Astrocyte (in vitro differentiated cells and primary cell): ENCODE results near the gene CACNA1B. TPM values are rescaled to one million over a fixed set of nuclear protein-coding genes. Genes with fewer than 3 reads are reported as not detected.

ENCODE experiments used
- DNase-seq: peaks from one replicate; pipeline ENCODE4 v3.0.0-alpha.2; 2010; ENCODE audit warnings: low read depth
- FAIRE-seq: peaks from 2 replicates; lab custom pipeline; 2011; peaks lifted over from hg19 to GRCh38; lab: Jason Lieb, UNC
- H2AFZ ChIP-seq: 2 replicates; pipeline ENCODE4 v1.6.0; 2012; ENCODE audit warnings: low read depth, low read length, inconsistent platforms
- H3K27ac ChIP-seq: 2 replicates; pipeline ENCODE4 v1.5.1; 2011; ENCODE audit warnings: low read depth, low read length, inconsistent platforms
- H3K27me3 ChIP-seq: 2 replicates; pipeline ENCODE4 v1.6.0; 2011; ENCODE audit warnings: low read length, inconsistent platforms; ENCODE audit not compliant: insufficient read depth
- H3K36me3 ChIP-seq: 2 replicates; pipeline ENCODE4 v1.5.1; 2011; ENCODE audit warnings: low read length, inconsistent platforms; ENCODE audit not compliant: insufficient read depth
- H3K4me1 ChIP-seq: 2 replicates; pipeline ENCODE4 v1.5.1; 2011; ENCODE audit warnings: low read length, inconsistent platforms; ENCODE audit not compliant: insufficient read depth
- H3K4me2 ChIP-seq: 2 replicates; pipeline ENCODE4 v1.6.0; 2012; ENCODE audit warnings: low read length, inconsistent platforms
- H3K4me3 ChIP-seq: 2 replicates; pipeline ENCODE4 v1.5.1; 2011; ENCODE audit warnings: low read depth, mild to moderate bottlenecking, low read length, inconsistent platforms; ENCODE audit not compliant: insufficient read depth
- H3K79me2 ChIP-seq: 2 replicates; pipeline ENCODE4 v1.6.0; 2012; ENCODE audit warnings: mild to moderate bottlenecking, low read length, inconsistent platforms; ENCODE audit not compliant: insufficient read depth
- H3K9ac ChIP-seq: 2 replicates; pipeline ENCODE4 v1.6.0; 2012; ENCODE audit warnings: mild to moderate bottlenecking, low read length, inconsistent platforms
- H3K9me3 ChIP-seq: 2 replicates; pipeline ENCODE4 v1.5.1; 2012; ENCODE audit warnings: low read depth, mild to moderate bottlenecking, low read length, inconsistent platforms; ENCODE audit not compliant: insufficient read depth
- H4K20me1 ChIP-seq: 2 replicates; pipeline ENCODE4 v1.6.0; 2012; ENCODE audit warnings: low read length, inconsistent platforms; ENCODE audit not compliant: insufficient read depth
- H3K27ac Mint-ChIP-seq: one replicate; pipeline ENCODE4 v1.8.0; 2021; ENCODE audit warnings: mild to moderate bottlenecking, mixed read lengths; ENCODE audit not compliant: unreplicated experiment
- H3K27me3 Mint-ChIP-seq: one replicate; pipeline ENCODE4 v1.8.0; 2021; ENCODE audit warnings: low read depth, mixed read lengths; ENCODE audit not compliant: unreplicated experiment
- H3K36me3 Mint-ChIP-seq: one replicate; pipeline ENCODE4 v1.8.0; 2021; ENCODE audit warnings: low read depth, mixed read lengths; ENCODE audit not compliant: unreplicated experiment
- H3K4me1 Mint-ChIP-seq: one replicate; pipeline ENCODE4 v1.8.0; 2021; ENCODE audit warnings: low read depth, mixed read lengths; ENCODE audit not compliant: unreplicated experiment
- H3K4me3 Mint-ChIP-seq: one replicate; pipeline ENCODE4 v1.8.0; 2021; ENCODE audit warnings: mild to moderate bottlenecking, moderate library complexity, mixed read lengths; ENCODE audit not compliant: unreplicated experiment
- H3K9me3 Mint-ChIP-seq: one replicate; pipeline ENCODE4 v1.8.0; 2021; ENCODE audit warnings: mild to moderate bottlenecking, mixed read lengths; ENCODE audit not compliant: unreplicated experiment
- EZH2 ChIP-seq: IDR thresholded peaks from 2 replicates; pipeline ENCODE4 v1.6.1; 2012; ENCODE audit warnings: mild to moderate bottlenecking, low read length, inconsistent platforms; ENCODE audit not compliant: insufficient read depth
- total RNA-seq: library from RNA; stranded (reverse); gene quantifications from 2 replicates; pipeline ENCODE4 v1.2.1, GENCODE V29; 2021
- TF ChIP-seq, protein P1 (sequence below): IDR thresholded peaks from 2 replicates; pipeline ENCODE4 v1.5.1; 2011; ENCODE audit warnings: low read depth, mild to moderate bottlenecking, inconsistent platforms, low read length, moderate library complexity; ENCODE audit not compliant: insufficient read depth

CACNA1B gene
- total RNA-seq, 1 donor from 2014 or later, result 3.1 TPM

DNA sequence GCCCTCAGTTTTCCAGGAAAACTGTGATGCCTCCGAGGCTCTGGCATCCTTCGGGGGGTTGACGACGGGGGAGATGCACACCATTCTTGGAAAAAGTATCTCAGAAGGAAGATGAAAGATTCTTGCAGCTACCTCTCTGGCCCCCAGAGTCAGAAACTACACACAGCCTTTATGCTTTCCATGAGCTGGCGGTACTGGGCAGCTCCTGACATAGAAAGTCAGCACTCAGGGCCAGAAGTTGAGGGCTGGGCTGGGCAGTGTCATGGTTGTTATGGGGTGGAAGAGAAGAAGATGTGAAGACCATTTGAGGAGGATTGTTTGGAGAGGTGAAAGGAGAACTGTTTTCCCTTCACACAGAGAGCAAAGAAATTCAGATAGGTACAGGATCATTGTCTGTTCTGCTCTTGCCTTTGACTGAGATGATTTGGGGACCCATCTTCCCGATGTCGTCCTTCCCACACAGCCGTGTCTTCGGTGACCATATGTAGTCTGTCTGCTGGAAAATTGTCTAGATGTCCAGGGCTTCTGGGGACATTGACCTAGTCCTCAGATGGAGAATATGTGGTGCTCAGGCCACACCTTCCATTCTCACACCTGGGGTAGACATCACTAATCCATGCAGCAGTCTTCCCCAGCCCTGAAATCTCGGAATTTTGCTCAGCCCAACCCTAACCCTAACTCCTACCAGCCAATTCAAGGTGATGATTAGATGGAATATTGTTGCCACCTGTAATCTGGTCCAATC, 237.1 kb downstream of the CACNA1B start:
- Histone ChIP-seq H3K4me2 (no peak overlapping the region), H3K27ac (no peak overlapping the region), H3K27me3 (no peaks in the 10 kb centered on the region), H3K79me2 (no peaks in the 10 kb centered on the region), H3K4me1 (no peaks in the 10 kb centered on the region), H4K20me1 (no peaks in the 10 kb centered on the region), H3K9ac (no peak overlapping the region), H3K9me3 (peaks cover 5% of the 10 kb centered on the region), H2AFZ (no peak overlapping the region), H3K4me3 (no peak overlapping the region), H3K36me3 (no peaks in the 10 kb centered on the region)
- Mint-ChIP-seq H3K36me3 (peaks cover 4% of the 10 kb centered on the region), H3K27me3 (peaks cover 16% of the 10 kb centered on the region), H3K27ac (no peak overlapping the region), H3K4me3 (no peak overlapping the region), H3K9me3 (peaks cover 12% of the 10 kb centered on the region), H3K4me1 (no peaks in the 10 kb centered on the region)
- TF ChIP-seq, protein P1, sequence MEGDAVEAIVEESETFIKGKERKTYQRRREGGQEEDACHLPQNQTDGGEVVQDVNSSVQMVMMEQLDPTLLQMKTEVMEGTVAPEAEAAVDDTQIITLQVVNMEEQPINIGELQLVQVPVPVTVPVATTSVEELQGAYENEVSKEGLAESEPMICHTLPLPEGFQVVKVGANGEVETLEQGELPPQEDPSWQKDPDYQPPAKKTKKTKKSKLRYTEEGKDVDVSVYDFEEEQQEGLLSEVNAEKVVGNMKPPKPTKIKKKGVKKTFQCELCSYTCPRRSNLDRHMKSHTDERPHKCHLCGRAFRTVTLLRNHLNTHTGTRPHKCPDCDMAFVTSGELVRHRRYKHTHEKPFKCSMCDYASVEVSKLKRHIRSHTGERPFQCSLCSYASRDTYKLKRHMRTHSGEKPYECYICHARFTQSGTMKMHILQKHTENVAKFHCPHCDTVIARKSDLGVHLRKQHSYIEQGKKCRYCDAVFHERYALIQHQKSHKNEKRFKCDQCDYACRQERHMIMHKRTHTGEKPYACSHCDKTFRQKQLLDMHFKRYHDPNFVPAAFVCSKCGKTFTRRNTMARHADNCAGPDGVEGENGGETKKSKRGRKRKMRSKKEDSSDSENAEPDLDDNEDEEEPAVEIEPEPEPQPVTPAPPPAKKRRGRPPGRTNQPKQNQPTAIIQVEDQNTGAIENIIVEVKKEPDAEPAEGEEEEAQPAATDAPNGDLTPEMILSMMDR, result no peak
- no peak for TF ChIP-seq EZH2
- DNase-seq (no peak), FAIRE-seq (no peak)

DNA sequence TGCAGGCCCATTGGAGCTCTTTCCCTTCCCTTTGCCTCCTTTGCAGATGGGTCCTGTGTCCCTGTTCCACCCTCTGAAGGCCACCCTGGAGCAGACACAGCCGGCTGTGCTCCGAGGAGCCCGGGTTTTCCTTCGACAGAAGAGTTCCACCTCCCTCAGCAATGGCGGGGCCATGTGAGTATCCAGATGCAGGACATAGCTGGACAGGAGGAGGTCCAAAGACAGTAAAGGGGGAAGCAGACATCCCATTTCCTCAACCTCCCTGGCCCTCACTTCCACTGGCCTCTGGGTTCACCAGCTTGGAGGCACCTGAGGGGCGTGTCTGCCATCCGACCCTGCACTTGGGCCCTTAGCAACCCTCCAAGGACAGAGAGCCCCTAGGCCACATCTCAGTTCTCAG, 237.9 kb downstream of the CACNA1B start:
- Histone ChIP-seq H4K20me1 (no peaks in the 10 kb centered on the region), H3K9me3 (peaks cover 7% of the 10 kb centered on the region), H3K27ac (no peak overlapping the region), H3K9ac (no peak overlapping the region), H3K4me3 (no peak overlapping the region), H3K36me3 (no peaks in the 10 kb centered on the region), H3K4me1 (no peaks in the 10 kb centered on the region), H3K79me2 (no peaks in the 10 kb centered on the region), H2AFZ (no peak overlapping the region), H3K27me3 (no peaks in the 10 kb centered on the region), H3K4me2 (no peak overlapping the region)
- no peak for DNase-seq
- Mint-ChIP-seq H3K36me3 (peaks cover 4% of the 10 kb centered on the region), H3K4me3 (no peak overlapping the region), H3K27ac (no peak overlapping the region), H3K9me3 (peaks cover 12% of the 10 kb centered on the region), H3K27me3 (peaks cover 16% of the 10 kb centered on the region), H3K4me1 (no peaks in the 10 kb centered on the region)
- TF ChIP-seq, protein P1, result no peak
- no peak for TF ChIP-seq EZH2
- no peak for FAIRE-seq

DNA sequence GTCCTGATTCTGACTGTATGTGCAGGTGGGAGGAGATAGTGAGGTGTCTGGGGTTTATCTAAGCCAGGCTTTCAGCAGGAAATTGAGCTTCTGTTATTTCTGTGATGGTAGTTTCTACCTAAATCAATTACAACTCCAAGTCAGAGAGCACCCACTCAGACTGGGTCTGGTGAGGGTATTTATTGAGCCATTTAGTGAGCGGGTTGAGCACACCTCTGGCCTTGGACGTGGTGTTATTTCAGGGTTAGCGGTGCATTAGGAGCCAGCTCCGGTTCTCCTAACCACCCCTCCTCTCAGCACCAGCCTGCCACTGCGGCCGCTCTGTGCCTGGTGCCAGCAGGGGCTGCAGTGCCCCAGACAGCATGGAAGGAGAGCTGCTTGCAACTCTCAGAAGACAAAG, 238.9 kb downstream of the CACNA1B start:
- no peak for TF ChIP-seq EZH2
- TF ChIP-seq, protein P1, result no peak
- Mint-ChIP-seq H3K4me1 (no peaks in the 10 kb centered on the region), H3K36me3 (peaks cover 1% of the 10 kb centered on the region), H3K9me3 (peaks cover 12% of the 10 kb centered on the region), H3K4me3 (no peak overlapping the region), H3K27ac (no peak overlapping the region), H3K27me3 (peaks cover 16% of the 10 kb centered on the region)
- H3K9ac ChIP-seq, result no peak overlapping the region
- H3K4me3 ChIP-seq, result no peak overlapping the region
- H3K27me3 ChIP-seq, result no peaks in the 10 kb centered on the region
- no peak overlapping the region for H3K27ac ChIP-seq
- DNase-seq (no peak), FAIRE-seq (no peak)
- peaks cover 7% of the 10 kb centered on the region for H3K9me3 ChIP-seq
- no peak overlapping the region for H2AFZ ChIP-seq
- no peaks in the 10 kb centered on the region for H3K4me1 ChIP-seq
- no peaks in the 10 kb centered on the region for H3K36me3 ChIP-seq
- H3K79me2 ChIP-seq, result no peaks in the 10 kb centered on the region
- no peaks in the 10 kb centered on the region for H4K20me1 ChIP-seq
- no peak overlapping the region for H3K4me2 ChIP-seq
